ENCODE results near the gene CDRT4.

Gene CDRT4

DNA sequence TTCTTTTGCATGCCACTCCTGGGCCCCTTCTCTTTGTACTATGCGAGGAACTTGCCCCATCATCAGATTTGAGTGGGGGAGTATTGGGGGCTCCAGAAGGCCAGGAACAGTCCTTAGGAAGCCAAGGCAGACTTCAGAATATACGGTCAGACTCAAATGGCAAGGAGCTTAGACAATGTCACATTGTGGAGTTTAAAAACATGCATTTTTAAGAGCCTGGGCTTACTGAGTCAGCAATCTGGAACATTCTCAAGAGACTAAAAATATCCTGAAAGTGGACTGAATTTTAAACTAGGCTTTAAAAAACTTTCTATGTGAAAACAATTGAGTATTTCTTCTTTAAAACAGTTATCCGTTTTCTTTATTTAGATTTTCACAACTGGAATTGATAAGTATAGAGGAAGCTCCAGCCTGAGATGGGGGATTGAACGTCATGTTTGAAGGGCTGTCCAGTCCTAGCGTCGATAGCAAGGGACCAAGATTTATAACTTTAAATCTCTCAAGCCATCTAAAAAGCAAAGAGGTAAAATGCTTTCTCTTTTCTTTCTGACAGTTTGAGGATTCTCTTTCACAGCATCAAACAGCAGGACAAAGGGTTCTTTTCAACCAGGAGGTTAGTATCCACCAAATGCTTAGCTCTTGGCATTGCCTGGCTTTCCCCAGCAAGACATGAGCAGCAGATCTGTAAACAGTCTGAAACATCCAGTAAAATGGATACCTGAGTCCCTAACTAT lies 45.8 kb upstream of the CDRT4 start:
- TF ChIP-seq CTCF (IDR thresholded peaks at IDR 0.05; ENCODE audit: low read depth, low read length) = no peak
- no peak for TF ChIP-seq EZH2phosphoT487 (IDR thresholded peaks at IDR 0.05; ENCODE audit: low read depth)
- no peak overlapping the region for H3K4me3 ChIP-seq (ENCODE audit: low read length)
- no peaks in the 10 kb centered on the region for H3K36me3 ChIP-seq (replicated peaks; ENCODE audit: low read depth, low read length)
- no peaks in the 10 kb centered on the region for H3K79me2 ChIP-seq (ENCODE audit: low read length)
- H3K9ac ChIP-seq (ENCODE audit: low read length) = no peak overlapping the region
- H3K4me1 ChIP-seq (ENCODE audit: low read length) = peaks cover 5% of the 10 kb centered on the region
- H4K20me1 ChIP-seq (ENCODE audit: insufficient read depth, low read length) = no peaks in the 10 kb centered on the region
- H3K9me3 ChIP-seq (ENCODE audit: insufficient read depth, low read length) = no peaks in the 10 kb centered on the region
- H2AFZ ChIP-seq (ENCODE audit: low read depth, low read length) = no peak overlapping the region
- H3K4me2 ChIP-seq (ENCODE audit: low read length) = no peak overlapping the region
- no peaks in the 10 kb centered on the region for H3K27me3 ChIP-seq (ENCODE audit: low read depth, low read length)
- no peak overlapping the region for H3K27ac ChIP-seq (ENCODE audit: low read length)

GRCh38 chr17:15512071-15512709 lies 44.8 kb upstream of the CDRT4 start:
- no peaks in the 10 kb centered on the region for H3K79me2 ChIP-seq (ENCODE audit: low read length)
- H3K4me2 ChIP-seq (ENCODE audit: low read length) = no peak overlapping the region
- no peaks in the 10 kb centered on the region for H3K27me3 ChIP-seq (ENCODE audit: low read depth, low read length)
- H3K4me3 ChIP-seq (ENCODE audit: low read length) = no peak overlapping the region
- H3K4me1 ChIP-seq (ENCODE audit: low read length) = peaks cover 5% of the 10 kb centered on the region
- no peaks in the 10 kb centered on the region for H3K9me3 ChIP-seq (ENCODE audit: insufficient read depth, low read length)
- no peak overlapping the region for H3K9ac ChIP-seq (ENCODE audit: low read length)
- H4K20me1 ChIP-seq (ENCODE audit: insufficient read depth, low read length) = no peaks in the 10 kb centered on the region
- no peak overlapping the region for H3K27ac ChIP-seq (ENCODE audit: low read length)
- H3K36me3 ChIP-seq (replicated peaks; ENCODE audit: low read depth, low read length) = no peaks in the 10 kb centered on the region
- H2AFZ ChIP-seq (ENCODE audit: low read depth, low read length) = no peak overlapping the region
- TF ChIP-seq EZH2phosphoT487 (IDR thresholded peaks at IDR 0.05; ENCODE audit: low read depth) (no peak), CTCF (IDR thresholded peaks at IDR 0.05; ENCODE audit: low read depth, low read length) (no peak)

DNA sequence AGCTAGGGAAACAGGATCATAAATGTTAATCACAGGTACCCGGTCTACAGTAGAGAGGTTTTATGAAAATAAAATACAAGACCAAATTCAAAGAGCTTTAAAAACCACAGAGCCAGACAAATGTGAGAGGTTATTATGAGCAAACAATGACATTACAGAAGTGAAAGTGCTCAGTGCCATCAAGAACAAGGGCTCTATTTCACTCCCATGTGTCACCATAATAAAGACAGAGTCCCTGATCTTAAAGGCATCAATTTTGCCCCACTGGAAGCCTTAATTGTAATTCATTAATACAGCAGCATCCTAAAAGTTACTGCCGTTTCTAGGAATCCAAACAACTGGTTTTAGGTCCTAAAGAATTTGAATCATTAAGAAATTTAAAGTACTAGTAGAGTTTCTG lies 43.7 kb upstream of the CDRT4 start:
- no peak overlapping the region for H3K4me2 ChIP-seq (ENCODE audit: low read length)
- H3K36me3 ChIP-seq (replicated peaks; ENCODE audit: low read depth, low read length) = no peaks in the 10 kb centered on the region
- no peak overlapping the region for H3K27ac ChIP-seq (ENCODE audit: low read length)
- H3K9ac ChIP-seq (ENCODE audit: low read length) = no peak overlapping the region
- H3K27me3 ChIP-seq (ENCODE audit: low read depth, low read length) = no peaks in the 10 kb centered on the region
- H3K79me2 ChIP-seq (ENCODE audit: low read length) = no peaks in the 10 kb centered on the region
- peaks cover 5% of the 10 kb centered on the region for H3K4me1 ChIP-seq (ENCODE audit: low read length)
- TF ChIP-seq EZH2phosphoT487 (IDR thresholded peaks at IDR 0.05; ENCODE audit: low read depth) (no peak), CTCF (IDR thresholded peaks at IDR 0.05; ENCODE audit: low read depth, low read length) (no peak)
- no peak overlapping the region for H2AFZ ChIP-seq (ENCODE audit: low read depth, low read length)
- no peaks in the 10 kb centered on the region for H4K20me1 ChIP-seq (ENCODE audit: insufficient read depth, low read length)
- H3K4me3 ChIP-seq (ENCODE audit: low read length) = no peak overlapping the region
- H3K9me3 ChIP-seq (ENCODE audit: insufficient read depth, low read length) = no peaks in the 10 kb centered on the region

- Histone ChIP-seq H3K9me3 (ENCODE audit: insufficient read depth, low read length) (no peaks in the 10 kb centered on the region), H4K20me1 (ENCODE audit: insufficient read depth, low read length) (no peaks in the 10 kb centered on the region), H3K4me3 (ENCODE audit: low read length) (no peak overlapping the region), H3K27me3 (ENCODE audit: low read depth, low read length) (no peaks in the 10 kb centered on the region), H3K4me1 (ENCODE audit: low read length) (peaks cover 5% of the 10 kb centered on the region), H3K4me2 (ENCODE audit: low read length) (no peak overlapping the region), H3K27ac (ENCODE audit: low read length) (no peak overlapping the region), H3K36me3 (replicated peaks; ENCODE audit: low read depth, low read length) (no peaks in the 10 kb centered on the region), H2AFZ (ENCODE audit: low read depth, low read length) (no peak overlapping the region), H3K79me2 (ENCODE audit: low read length) (no peaks in the 10 kb centered on the region), H3K9ac (ENCODE audit: low read length) (no peak overlapping the region)
- TF ChIP-seq CTCF (IDR thresholded peaks at IDR 0.05; ENCODE audit: low read depth, low read length) (no peak), EZH2phosphoT487 (IDR thresholded peaks at IDR 0.05; ENCODE audit: low read depth) (no peak)
Observed at GRCh38 chr17:15510361-15510760, 42.9 kb upstream of the CDRT4 start.
